ENCODE results near the gene CLCF1. TPM values are rescaled to one million over a fixed set of nuclear protein-coding genes. Genes with fewer than 3 reads are reported as not detected.

The CLCF1 gene
- total and polyA plus RNA-seq, 2 of the 13 experiments (the other 11 are each of a cell fraction or from before 2014, with no cell fraction given): 0.49 to 0.78 TPM

- TF ChIP-seq SALL1 (CRISPR knock-in tag; IDR thresholded peaks at IDR 0.05) (0 out of 2 replicates have a peak, but pooled peaks have one; percentile 25), ZNF709 (CRISPR knock-in tag; IDR thresholded peaks at IDR 0.05) (no peak), KDM2A (CRISPR knock-in tag; IDR thresholded peaks at IDR 0.05; ENCODE audit: borderline replicate concordance, low read depth) (peak; percentile 33; the same call in 1 of the 2 replicates), ZNF547 (CRISPR knock-in tag; IDR thresholded peaks at IDR 0.05) (no peak), ZNF224 (CRISPR knock-in tag; IDR thresholded peaks at IDR 0.05) (no peak), KDM3A (CRISPR knock-in tag; IDR thresholded peaks at IDR 0.05; ENCODE audit: low read depth) (peak; percentile 63; the same call in 1 of the 2 replicates), ZNF501 (CRISPR knock-in tag; IDR thresholded peaks at IDR 0.05) (no peak), ELF1 (CRISPR knock-in tag; IDR thresholded peaks at IDR 0.05) (no peak), PAX8 (CRISPR knock-in tag; IDR thresholded peaks at IDR 0.05; ENCODE audit: borderline replicate concordance) (no peak), MEIS1 (CRISPR knock-in tag; IDR thresholded peaks at IDR 0.05; ENCODE audit: borderline replicate concordance) (no peak), ZNF7 (CRISPR knock-in tag; IDR thresholded peaks at IDR 0.05) (no peak), ZNF121 (CRISPR knock-in tag; IDR thresholded peaks at IDR 0.05) (no peak), MEIS2 (CRISPR knock-in tag; IDR thresholded peaks at IDR 0.05) (no peak), MED1 (CRISPR knock-in tag; IDR thresholded peaks at IDR 0.05) (no peak), HOXA3 (CRISPR knock-in tag; IDR thresholded peaks at IDR 0.05) (no peak), ZNF772 (CRISPR knock-in tag; IDR thresholded peaks at IDR 0.05) (no peak), ZNF652 (CRISPR knock-in tag; IDR thresholded peaks at IDR 0.05; ENCODE audit: borderline replicate concordance, low read depth) (peak; percentile 92), ZZZ3 (CRISPR knock-in tag; IDR thresholded peaks at IDR 0.05; ENCODE audit: borderline replicate concordance) (no peak), FOXA1 (IDR thresholded peaks at IDR 0.05) (no peak), FOXA1 (CRISPR knock-in tag; IDR thresholded peaks at IDR 0.05) (no peak), ZNF580 (CRISPR knock-in tag; IDR thresholded peaks at IDR 0.05; ENCODE audit: borderline replicate concordance, low read depth) (no peak), SMAD9 (CRISPR knock-in tag; IDR thresholded peaks at IDR 0.05) (0 out of 2 replicates have a peak, but pooled peaks have one; percentile 32), ZNF337 (CRISPR knock-in tag; IDR thresholded peaks at IDR 0.05; ENCODE audit: borderline replicate concordance, low read depth) (no peak)
- TF ChIP-seq, protein P1, sequence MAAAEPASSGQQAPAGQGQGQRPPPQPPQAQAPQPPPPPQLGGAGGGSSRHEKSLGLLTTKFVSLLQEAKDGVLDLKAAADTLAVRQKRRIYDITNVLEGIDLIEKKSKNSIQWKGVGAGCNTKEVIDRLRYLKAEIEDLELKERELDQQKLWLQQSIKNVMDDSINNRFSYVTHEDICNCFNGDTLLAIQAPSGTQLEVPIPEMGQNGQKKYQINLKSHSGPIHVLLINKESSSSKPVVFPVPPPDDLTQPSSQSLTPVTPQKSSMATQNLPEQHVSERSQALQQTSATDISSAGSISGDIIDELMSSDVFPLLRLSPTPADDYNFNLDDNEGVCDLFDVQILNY (CRISPR knock-in tag; conservative IDR thresholded peaks at IDR 0.05): no peak
- TF ChIP-seq, protein P2, sequence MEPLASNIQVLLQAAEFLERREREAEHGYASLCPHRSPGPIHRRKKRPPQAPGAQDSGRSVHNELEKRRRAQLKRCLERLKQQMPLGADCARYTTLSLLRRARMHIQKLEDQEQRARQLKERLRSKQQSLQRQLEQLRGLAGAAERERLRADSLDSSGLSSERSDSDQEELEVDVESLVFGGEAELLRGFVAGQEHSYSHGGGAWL (CRISPR knock-in tag; IDR thresholded peaks at IDR 0.05): no peak
- TF ChIP-seq, protein P3, sequence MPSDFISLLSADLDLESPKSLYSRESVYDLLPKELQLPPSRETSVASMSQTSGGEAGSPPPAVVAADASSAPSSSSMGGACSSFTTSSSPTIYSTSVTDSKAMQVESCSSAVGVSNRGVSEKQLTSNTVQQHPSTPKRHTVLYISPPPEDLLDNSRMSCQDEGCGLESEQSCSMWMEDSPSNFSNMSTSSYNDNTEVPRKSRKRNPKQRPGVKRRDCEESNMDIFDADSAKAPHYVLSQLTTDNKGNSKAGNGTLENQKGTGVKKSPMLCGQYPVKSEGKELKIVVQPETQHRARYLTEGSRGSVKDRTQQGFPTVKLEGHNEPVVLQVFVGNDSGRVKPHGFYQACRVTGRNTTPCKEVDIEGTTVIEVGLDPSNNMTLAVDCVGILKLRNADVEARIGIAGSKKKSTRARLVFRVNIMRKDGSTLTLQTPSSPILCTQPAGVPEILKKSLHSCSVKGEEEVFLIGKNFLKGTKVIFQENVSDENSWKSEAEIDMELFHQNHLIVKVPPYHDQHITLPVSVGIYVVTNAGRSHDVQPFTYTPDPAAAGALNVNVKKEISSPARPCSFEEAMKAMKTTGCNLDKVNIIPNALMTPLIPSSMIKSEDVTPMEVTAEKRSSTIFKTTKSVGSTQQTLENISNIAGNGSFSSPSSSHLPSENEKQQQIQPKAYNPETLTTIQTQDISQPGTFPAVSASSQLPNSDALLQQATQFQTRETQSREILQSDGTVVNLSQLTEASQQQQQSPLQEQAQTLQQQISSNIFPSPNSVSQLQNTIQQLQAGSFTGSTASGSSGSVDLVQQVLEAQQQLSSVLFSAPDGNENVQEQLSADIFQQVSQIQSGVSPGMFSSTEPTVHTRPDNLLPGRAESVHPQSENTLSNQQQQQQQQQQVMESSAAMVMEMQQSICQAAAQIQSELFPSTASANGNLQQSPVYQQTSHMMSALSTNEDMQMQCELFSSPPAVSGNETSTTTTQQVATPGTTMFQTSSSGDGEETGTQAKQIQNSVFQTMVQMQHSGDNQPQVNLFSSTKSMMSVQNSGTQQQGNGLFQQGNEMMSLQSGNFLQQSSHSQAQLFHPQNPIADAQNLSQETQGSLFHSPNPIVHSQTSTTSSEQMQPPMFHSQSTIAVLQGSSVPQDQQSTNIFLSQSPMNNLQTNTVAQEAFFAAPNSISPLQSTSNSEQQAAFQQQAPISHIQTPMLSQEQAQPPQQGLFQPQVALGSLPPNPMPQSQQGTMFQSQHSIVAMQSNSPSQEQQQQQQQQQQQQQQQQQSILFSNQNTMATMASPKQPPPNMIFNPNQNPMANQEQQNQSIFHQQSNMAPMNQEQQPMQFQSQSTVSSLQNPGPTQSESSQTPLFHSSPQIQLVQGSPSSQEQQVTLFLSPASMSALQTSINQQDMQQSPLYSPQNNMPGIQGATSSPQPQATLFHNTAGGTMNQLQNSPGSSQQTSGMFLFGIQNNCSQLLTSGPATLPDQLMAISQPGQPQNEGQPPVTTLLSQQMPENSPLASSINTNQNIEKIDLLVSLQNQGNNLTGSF (CRISPR knock-in tag; IDR thresholded peaks at IDR 0.05): no peak
These were observed 9.1 kb upstream of the CLCF1 start (continued) for GRCh38 chr11:67382276-67383136.

Data from HepG2 (cell line).